Measurements from ENCODE around the gene LOXL4.

DNA sequence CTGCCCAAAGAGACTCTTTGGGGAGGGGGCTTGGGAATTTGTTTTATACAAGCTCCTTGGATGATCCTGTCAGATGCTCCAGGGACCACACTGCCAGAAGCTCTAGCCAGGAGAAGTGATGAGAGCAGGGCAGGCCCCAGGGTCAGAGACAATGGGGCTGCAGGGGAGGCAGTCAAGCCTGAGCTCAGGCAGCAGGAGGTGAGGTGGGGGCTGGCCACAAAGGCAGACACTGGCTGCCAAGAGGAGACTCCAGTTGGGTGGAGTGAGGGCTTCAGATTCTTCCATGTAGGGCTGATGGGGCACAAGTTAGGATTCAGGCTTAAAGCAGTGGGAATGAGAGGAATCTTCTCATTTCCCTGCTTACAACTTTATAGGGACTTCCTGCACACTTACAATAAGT, 35.6 kb upstream of the LOXL4 start:
- TF ChIP-seq CTCF (IDR thresholded peaks at IDR 0.05; ENCODE audit: low read depth, low read length) (no peak), POLR2A (IDR thresholded peaks at IDR 0.05; ENCODE audit: extremely low read depth, insufficient read length) (no peak), MAX (IDR thresholded peaks at IDR 0.05; ENCODE audit: low read depth, low read length) (no peak), MYC (IDR thresholded peaks at IDR 0.05; ENCODE audit: low read depth, low read length) (no peak)

All from NB4 (cell line).